GM12865 (cell line): ENCODE results near the gene R3HDM1.
"Not testable (repeated sequence)": the region's sequence is repeated elsewhere in the genome, so short reads cannot be mapped to it uniquely, and the experiment has no call there.

Experiments used
- DNase-seq: peaks from one replicate; pipeline ENCODE4 v3.0.0; 2010; ENCODE audit warnings: low read depth
- H3K4me3 ChIP-seq: 2 replicates; pipeline ENCODE4 v1.5.1; 2011; ENCODE audit warnings: mild to moderate bottlenecking, low read depth, low read length, control low read depth
- TF ChIP-seq, protein P1 (sequence below): IDR thresholded peaks from 2 replicates; pipeline ENCODE4 v1.5.1; 2011; ENCODE audit warnings: low read length, control low read depth, low read depth, inconsistent platforms; ENCODE audit not compliant: insufficient read depth; ENCODE audit errors: missing control alignments

Gene R3HDM1

DNA sequence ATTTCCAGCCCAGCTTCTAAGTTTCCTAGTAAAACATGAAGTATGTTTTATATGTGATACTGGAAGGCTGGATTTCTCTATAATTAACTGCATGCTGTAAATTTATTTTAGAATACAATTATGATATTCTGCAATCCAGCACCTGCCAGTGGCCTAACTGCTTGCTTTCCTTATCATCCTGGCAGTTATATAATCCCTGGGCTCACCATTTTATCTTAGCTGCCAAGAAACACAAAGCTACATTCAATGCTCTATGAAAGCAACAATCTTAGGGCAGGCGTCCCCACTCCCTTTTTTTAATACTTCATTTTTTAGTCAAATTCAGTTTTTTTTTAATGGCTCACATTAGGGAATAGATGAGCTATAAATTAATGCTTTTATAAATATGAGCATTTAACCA lies 172.0 kb downstream of the R3HDM1 start:
- TF ChIP-seq, protein P1, sequence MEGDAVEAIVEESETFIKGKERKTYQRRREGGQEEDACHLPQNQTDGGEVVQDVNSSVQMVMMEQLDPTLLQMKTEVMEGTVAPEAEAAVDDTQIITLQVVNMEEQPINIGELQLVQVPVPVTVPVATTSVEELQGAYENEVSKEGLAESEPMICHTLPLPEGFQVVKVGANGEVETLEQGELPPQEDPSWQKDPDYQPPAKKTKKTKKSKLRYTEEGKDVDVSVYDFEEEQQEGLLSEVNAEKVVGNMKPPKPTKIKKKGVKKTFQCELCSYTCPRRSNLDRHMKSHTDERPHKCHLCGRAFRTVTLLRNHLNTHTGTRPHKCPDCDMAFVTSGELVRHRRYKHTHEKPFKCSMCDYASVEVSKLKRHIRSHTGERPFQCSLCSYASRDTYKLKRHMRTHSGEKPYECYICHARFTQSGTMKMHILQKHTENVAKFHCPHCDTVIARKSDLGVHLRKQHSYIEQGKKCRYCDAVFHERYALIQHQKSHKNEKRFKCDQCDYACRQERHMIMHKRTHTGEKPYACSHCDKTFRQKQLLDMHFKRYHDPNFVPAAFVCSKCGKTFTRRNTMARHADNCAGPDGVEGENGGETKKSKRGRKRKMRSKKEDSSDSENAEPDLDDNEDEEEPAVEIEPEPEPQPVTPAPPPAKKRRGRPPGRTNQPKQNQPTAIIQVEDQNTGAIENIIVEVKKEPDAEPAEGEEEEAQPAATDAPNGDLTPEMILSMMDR = no peak
- no peak for DNase-seq

DNA sequence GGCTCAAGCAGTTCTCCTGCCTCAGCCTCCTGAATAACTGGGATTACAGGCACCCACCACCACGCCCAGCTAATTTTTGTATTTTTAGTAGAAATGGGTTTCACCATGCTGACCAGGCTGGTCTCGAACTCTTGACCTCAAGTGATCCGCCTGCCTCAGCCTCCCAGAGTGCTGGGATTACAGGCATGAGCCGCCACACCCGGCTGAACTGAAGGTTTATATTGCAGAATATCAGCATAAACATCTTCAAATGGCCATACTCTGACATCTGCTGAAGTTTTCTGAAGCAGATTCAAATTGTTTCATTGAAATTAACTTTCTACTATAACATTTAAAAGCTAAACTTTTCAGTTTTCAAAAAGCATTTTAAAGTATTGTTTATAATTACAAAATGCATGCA lies 172.8 kb downstream of the R3HDM1 start:
- not testable (repeated sequence) for DNase-seq, H3K4me3 ChIP-seq

More for the DNA sequence above, 172.0 kb downstream of the R3HDM1 start:
- H3K4me3 ChIP-seq = no peak overlapping the region

DNA sequence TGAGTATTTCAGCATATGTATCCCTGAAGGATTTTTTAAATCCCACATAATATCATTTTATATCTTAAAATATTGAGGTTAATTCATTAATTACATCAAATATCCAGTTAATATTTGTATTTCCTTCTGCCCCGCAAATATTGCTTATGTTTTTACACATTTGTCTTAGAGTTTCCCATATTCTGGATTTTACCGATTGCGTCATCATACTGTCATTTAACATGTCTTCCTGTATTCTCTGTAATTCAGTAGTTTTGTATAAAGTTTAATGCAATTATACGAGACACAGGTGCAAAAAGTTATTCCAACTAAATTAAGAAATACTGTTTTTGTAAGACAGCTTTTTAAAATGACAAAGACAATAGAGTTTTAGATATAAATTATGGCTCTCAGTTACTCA lies 176.9 kb downstream of the R3HDM1 start:
- no peak for DNase-seq
- TF ChIP-seq, protein P1 = no peak
- no peak overlapping the region for H3K4me3 ChIP-seq

DNA sequence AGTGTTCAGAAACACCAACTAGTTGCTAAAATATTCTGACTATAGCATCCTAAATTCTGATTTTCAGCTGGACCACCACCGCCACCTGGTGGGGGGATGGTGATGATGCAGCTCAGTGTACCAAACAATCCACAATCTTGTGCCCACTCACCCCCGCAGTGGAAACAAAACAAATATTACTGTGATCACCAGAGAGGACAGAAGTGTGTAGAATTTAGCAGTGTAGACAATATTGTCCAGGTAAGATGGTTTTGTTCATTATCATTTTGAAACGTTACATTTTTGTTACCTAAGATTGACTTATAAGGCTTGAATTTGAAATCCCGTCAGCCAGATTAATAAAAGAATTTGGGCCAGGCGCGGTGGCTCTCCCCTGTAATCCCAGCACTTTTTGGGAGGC lies 178.7 kb downstream of the R3HDM1 start:
- DNase-seq = peak; percentile 56
- H3K4me3 ChIP-seq = no peak overlapping the region
- TF ChIP-seq, protein P1 = peak; percentile 86

DNA sequence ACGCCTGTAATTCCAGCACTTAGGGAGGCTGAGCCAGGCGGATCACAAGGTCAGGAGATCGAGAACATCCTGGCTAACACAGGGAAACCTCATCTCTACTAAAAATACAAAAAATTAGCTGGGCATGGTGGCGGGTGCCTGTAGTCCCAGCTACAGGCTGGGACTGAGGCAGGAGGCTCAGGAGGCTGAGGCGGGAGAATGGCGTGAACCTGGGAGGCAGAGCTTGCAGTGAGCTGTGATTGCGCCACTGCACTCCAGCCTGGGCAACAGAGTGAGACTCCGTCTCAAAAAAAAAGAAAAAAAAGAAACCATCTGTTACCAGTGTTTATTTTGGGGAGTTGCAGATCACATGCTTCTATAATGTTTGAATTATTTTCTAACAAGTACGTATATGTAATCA lies 183.8 kb downstream of the R3HDM1 start:
- not testable (repeated sequence) for H3K4me3 ChIP-seq, DNase-seq

DNA sequence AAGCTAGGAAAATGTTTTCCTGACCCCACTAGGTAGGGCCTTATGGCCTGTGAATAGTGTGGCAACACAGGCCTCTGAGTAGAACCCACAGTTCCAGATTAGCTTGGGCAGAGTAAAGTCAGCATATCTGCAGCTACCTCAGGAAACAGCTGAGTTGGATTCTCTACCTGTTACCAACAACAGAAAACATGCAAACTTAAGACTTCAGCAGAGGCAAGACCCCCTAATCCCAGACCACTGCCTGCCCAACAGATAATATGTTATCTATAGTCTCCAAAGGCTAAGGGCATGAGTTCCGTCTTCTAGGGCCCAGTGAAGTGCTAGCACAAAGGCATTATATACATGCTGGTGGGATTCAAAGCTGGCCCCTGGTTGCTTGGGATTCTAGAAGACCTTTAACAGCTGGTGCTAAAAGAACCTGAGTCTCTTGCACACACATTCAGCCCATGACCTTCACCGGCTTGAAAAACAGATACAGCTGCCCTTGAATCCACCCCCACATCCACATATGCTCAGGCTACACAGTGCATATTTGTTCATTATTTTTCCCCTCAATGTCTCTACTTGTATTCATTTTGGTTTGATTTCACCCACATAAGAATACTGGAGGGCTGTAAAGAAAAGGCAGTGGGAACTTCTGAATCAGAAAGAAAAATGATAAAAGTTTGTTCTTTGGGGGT lies 196.9 kb downstream of the R3HDM1 start:
- no peak overlapping the region for H3K4me3 ChIP-seq
- TF ChIP-seq, protein P1 = no peak
- no peak for DNase-seq

DNA sequence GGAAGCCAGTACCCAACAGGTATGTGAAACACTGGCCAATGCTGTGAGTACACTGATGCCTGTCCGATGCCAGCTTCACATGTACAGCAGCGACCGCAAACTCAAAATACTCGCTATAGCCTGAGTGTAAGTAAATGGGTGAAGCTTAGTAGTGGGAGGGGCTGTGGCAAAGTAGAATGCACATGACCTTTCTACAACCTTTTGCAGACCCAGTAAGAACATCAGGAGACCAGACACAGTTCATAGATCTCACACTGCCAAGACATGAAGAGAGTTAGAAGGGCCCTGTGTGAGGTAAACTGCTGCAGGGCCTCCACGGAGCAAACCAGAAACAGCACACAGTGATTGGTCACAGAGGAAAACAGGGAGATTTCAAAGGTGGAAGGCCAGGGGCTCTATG lies 201.3 kb downstream of the R3HDM1 start:
- no peak overlapping the region for H3K4me3 ChIP-seq
- TF ChIP-seq, protein P1 = no peak
- DNase-seq = no peak

DNA sequence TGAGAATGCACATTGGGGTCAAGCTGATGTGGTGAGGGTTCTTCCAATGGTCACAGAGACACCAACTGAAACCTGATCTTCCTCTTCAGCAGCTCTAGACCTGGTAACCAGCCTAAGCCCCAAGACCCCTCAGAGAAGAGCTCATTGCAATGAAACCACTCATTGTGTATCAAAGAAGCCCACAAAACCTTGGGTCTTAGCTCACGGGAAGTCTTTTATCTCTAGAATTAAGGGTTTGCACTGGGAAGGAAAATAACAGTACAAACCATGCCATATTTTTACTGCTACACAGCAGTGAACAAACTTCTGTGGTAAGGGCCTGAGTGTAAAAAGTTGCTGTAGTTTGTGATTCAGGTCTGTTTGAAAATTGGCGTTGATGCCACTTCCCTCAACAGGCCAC lies 201.8 kb downstream of the R3HDM1 start:
- H3K4me3 ChIP-seq = no peak overlapping the region
- TF ChIP-seq, protein P1 = no peak
- no peak for DNase-seq
